CD4-positive, alpha-beta T cell (primary cell): ENCODE measurements around the gene GCM1. TPM values are rescaled to one million over a fixed set of nuclear protein-coding genes. Genes with fewer than 3 reads are reported as not detected.

ENCODE experiments used
- ATAC-seq: fragments of 200-7000 bp; cut with Tn5 transposase; one replicate; pipeline ENCODE4 v1.10.0; 2022; ENCODE audit warnings: mild to moderate bottlenecking; ENCODE audit not compliant: poor library complexity
- CTCF ChIA-PET: fragments of 350-600 bp; sonication (Branson Sonifier 250); formaldehyde crosslinking; loops from one replicate; lab custom pipeline; 2021; ENCODE audit warnings: antibody characterized with exemption, inconsistent platforms; lab: Charles Lee
- POLR2A ChIA-PET: fragments of 350-600 bp; sonication (Branson Sonifier 250); formaldehyde crosslinking; loops from one replicate; lab custom pipeline; 2021; ENCODE audit warnings: antibody characterized with exemption, inconsistent platforms; lab: Charles Lee
- DNase-seq, 14 experiments: peaks; one replicate each; pipeline ENCODE4 v3.0.0-alpha.2; 2013 to 2020; ENCODE audit warnings: mixed read lengths in 2 of 14
- H3K27ac ChIP-seq, 2 donors: one replicate each; pipeline versions ENCODE4 v1.5.1 to v1.7.0; 2013; ENCODE audit warnings: low read length in 2 of 2, low read depth in 1 of 2, mild to moderate bottlenecking in 1 of 2
- H3K27me3 ChIP-seq, 2 experiments: 1 replicate in 1 of 2; 2 replicates in 1 of 2; pipeline versions ENCODE4 v1.6.1 to v1.7.0; 2013; ENCODE audit warnings: low read length in 2 of 2, control low read depth in 1 of 2, mild to moderate bottlenecking in 1 of 2, moderate library complexity in 1 of 2; ENCODE audit not compliant: insufficient read depth in 2 of 2, control insufficient read depth in 1 of 2
- H3K36me3 ChIP-seq: one replicate; pipeline ENCODE4 v1.6.1; 2013; ENCODE audit warnings: low read length, control low read depth; ENCODE audit not compliant: insufficient read depth
- H3K4me1 ChIP-seq: one replicate; pipeline ENCODE4 v1.6.1; 2013; ENCODE audit warnings: low read length, control low read depth; ENCODE audit not compliant: insufficient read depth
- H3K4me3 ChIP-seq: one replicate; pipeline ENCODE4 v1.5.1; 2013; ENCODE audit warnings: mild to moderate bottlenecking, low read length, moderate library complexity
- H3K9me3 ChIP-seq, 2 experiments: 1 replicate in 1 of 2; 2 replicates in 1 of 2; pipeline versions ENCODE4 v1.6.1 to v1.7.0; 2013; ENCODE audit warnings: low read length in 2 of 2, mild to moderate bottlenecking in 2 of 2, control low read depth in 1 of 2, moderate library complexity in 1 of 2; ENCODE audit not compliant: control insufficient read depth in 1 of 2, insufficient read depth in 1 of 2
- H3K27ac Mint-ChIP-seq: one replicate; pipeline ENCODE4 v1.8.0; 2020; ENCODE audit warnings: mixed read lengths
- H3K27me3 Mint-ChIP-seq: one replicate; pipeline ENCODE4 v1.8.0; 2021; ENCODE audit warnings: mixed read lengths
- H3K36me3 Mint-ChIP-seq: one replicate; pipeline ENCODE4 v1.8.0; 2021; ENCODE audit warnings: low read depth, mixed read lengths
- H3K4me1 Mint-ChIP-seq: one replicate; pipeline ENCODE4 v1.8.0; 2021; ENCODE audit warnings: low read depth, mixed read lengths
- H3K4me3 Mint-ChIP-seq: one replicate; pipeline ENCODE4 v1.8.0; 2020; ENCODE audit warnings: mild to moderate bottlenecking, mixed read lengths
- H3K9me3 Mint-ChIP-seq: one replicate; pipeline ENCODE4 v1.8.0; 2020; ENCODE audit warnings: mixed read lengths
- intact Hi-C, 2 experiments: fragments of 100-400 bp; cut with DNase I in 1 of 2; cut with micrococcal nuclease in 1 of 2; formaldehyde crosslinking; loops; one replicate each; pipeline versions ENCODE4 v1.15.1 to v1.9.0; 2023 to 2025; cut with DNase I, micrococcal nuclease
- total RNA-seq, 174 experiments: library from RNA in 2 of 174; stranded (reverse) in 2 of 174; gene quantifications; one replicate each; pipeline ENCODE4 v1.2.3 and lab custom pipeline; 2021 to 2026
- TF ChIP-seq, protein P1 (sequence below): fragments of 200-600 bp; IDR thresholded peaks from one replicate; pipeline ENCODE4 v1.8.0; 2022; ENCODE audit warnings: antibody characterized with exemption, mild to moderate bottlenecking

The GCM1 gene
- total RNA-seq, 2 experiments from 2014 or later: 0.11 to 0.22 TPM

DNA sequence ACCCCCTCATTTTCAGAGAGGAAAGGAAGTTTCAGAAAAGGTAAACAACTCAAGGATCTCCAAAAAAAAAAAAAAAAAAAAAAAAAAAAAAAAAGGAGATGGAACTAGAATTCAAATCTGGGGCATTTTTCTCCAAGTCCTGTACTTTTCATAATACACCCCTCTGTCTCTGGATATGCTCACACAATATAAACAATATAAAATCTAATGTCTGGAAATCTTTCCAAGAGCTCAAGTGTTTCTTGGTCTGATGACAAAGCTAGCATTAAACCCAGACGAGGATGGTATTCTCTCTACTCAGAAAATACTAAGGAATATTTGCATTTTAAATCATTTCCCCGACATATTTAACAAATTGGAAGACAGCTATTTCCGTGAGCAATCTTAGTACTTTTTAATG is 5.8 kb downstream of the GCM1 start:
- H3K36me3 Mint-ChIP-seq: no peaks in the 10 kb centered on the region
- DNase-seq (no peak), ATAC-seq (no peak)
- no peak overlapping the region for H3K4me3 Mint-ChIP-seq
- H3K27ac Mint-ChIP-seq: no peak overlapping the region
- TF ChIP-seq, protein P1, sequence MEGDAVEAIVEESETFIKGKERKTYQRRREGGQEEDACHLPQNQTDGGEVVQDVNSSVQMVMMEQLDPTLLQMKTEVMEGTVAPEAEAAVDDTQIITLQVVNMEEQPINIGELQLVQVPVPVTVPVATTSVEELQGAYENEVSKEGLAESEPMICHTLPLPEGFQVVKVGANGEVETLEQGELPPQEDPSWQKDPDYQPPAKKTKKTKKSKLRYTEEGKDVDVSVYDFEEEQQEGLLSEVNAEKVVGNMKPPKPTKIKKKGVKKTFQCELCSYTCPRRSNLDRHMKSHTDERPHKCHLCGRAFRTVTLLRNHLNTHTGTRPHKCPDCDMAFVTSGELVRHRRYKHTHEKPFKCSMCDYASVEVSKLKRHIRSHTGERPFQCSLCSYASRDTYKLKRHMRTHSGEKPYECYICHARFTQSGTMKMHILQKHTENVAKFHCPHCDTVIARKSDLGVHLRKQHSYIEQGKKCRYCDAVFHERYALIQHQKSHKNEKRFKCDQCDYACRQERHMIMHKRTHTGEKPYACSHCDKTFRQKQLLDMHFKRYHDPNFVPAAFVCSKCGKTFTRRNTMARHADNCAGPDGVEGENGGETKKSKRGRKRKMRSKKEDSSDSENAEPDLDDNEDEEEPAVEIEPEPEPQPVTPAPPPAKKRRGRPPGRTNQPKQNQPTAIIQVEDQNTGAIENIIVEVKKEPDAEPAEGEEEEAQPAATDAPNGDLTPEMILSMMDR: no peak
- ChIA-PET CTCF (no interaction called here), POLR2A (no interaction called here)
- no peak overlapping the region for H3K4me3 ChIP-seq
- H3K4me1 Mint-ChIP-seq: no peaks in the 10 kb centered on the region
- intact Hi-C loops: no loop called here
- no peaks in the 10 kb centered on the region for H3K27me3 ChIP-seq
- H3K36me3 ChIP-seq: no peaks in the 10 kb centered on the region
- no peaks in the 10 kb centered on the region for H3K9me3 ChIP-seq
- peaks cover 5% of the 10 kb centered on the region for H3K27me3 Mint-ChIP-seq
- H3K4me1 ChIP-seq: no peaks in the 10 kb centered on the region
- no peak overlapping the region for H3K27ac ChIP-seq
- H3K9me3 Mint-ChIP-seq: no peaks in the 10 kb centered on the region

DNA sequence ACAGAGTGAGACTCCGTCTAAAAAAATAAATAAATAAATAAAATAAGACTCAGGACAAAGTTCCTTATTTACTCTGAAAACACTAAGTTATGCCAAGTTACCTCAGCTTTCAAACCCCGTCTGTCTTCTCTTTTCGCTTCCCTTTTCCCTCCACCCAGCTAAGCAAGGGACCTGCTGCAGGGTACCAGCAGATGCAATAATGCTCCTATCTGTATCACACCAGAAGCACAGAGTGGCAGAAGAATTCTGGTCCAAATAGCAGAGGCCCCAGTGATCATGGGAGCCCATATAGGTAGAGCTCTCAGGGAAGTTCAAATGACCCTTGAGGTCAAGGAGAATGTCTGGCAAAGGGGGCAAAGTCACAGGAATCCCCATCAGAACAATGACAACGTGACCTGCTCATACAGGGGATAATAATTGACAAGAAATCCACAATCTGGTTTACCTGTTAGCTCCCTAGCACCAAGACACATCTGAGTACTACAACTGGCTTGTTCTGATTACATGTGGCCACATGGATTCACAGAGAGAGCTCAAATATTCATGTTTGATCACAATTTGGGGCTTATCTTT is 8.7 kb downstream of the GCM1 start:
- Mint-ChIP-seq H3K9me3 (no peaks in the 10 kb centered on the region), H3K4me3 (no peak overlapping the region), H3K4me1 (peaks cover 1% of the 10 kb centered on the region), H3K36me3 (no peaks in the 10 kb centered on the region), H3K27ac (no peak overlapping the region), H3K27me3 (peaks cover 11% of the 10 kb centered on the region)
- no peak for DNase-seq
- H3K27ac ChIP-seq: no peak overlapping the region
- H3K27me3 ChIP-seq: peaks cover 0 to 3% of the 10 kb centered on the region in 2 experiments
- H3K4me1 ChIP-seq: no peaks in the 10 kb centered on the region
- no peak for ATAC-seq
- H3K36me3 ChIP-seq: no peaks in the 10 kb centered on the region
- TF ChIP-seq, protein P1: no peak
- intact Hi-C loops: no loop called here
- ChIA-PET CTCF (interaction anchor here (1.4 kb wide), 1 partner anchor 344 kb away, joined by 3 read pairs; no protein-coding TSS in a partner anchor), POLR2A (no interaction called here)
- H3K4me3 ChIP-seq: no peak overlapping the region
- no peaks in the 10 kb centered on the region for H3K9me3 ChIP-seq

DNA sequence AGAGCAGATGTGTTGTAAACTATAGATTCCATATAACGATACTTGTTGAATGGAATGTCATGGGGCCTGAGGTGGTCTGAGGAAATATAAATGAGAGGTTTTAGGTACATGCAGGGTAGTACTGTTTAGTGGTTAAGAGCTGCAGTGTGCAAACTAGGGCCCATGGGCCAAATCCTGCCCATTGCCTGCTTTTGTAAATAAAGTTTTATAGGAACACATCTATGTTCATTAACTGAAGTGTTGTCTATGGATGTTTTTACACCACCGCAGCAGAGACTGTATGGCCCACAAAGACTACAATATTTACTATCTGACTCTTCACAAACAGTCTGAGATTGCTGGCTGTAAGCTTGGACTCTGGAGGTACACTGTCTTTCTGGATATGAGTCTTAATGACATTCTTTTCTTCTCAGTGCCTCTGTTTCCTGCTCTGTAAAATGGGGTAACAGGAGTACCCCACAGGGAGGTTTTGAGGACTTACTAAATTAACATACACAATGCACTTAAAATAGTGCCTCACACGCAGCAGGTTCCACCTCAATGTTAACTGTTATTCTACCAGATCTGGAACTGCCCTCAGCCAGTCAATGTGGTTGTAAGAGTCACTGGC is 12.5 kb downstream of the GCM1 start:
- TF ChIP-seq, protein P1: no peak
- Histone ChIP-seq H3K4me3 (no peak overlapping the region), H3K27ac (no peak overlapping the region), H3K4me1 (no peaks in the 10 kb centered on the region), H3K36me3 (no peaks in the 10 kb centered on the region), H3K9me3 (peaks cover 0 to 5% of the 10 kb centered on the region in 2 experiments), H3K27me3 (peaks cover 0 to 3% of the 10 kb centered on the region in 2 experiments)
- no peak for DNase-seq
- no peak overlapping the region for H3K27ac Mint-ChIP-seq
- intact Hi-C loops: no loop called here
- POLR2A ChIA-PET: no interaction called here
- H3K27me3 Mint-ChIP-seq: peaks cover 16% of the 10 kb centered on the region
- H3K36me3 Mint-ChIP-seq: no peaks in the 10 kb centered on the region
- peaks cover 5% of the 10 kb centered on the region for H3K4me1 Mint-ChIP-seq
- H3K9me3 Mint-ChIP-seq: no peaks in the 10 kb centered on the region
- CTCF ChIA-PET: no interaction called here
- H3K4me3 Mint-ChIP-seq: no peak overlapping the region
- ATAC-seq: no peak
